H1 (cell line): ENCODE measurements around the gene RBM47. TPM values are rescaled to one million over a fixed set of nuclear protein-coding genes. Genes with fewer than 3 reads are reported as not detected.

ENCODE experiments used
- CTCF ChIA-PET: fragments of 300-600 bp; sonication (Branson Sonifier 250); formaldehyde crosslinking; loops from one replicate; lab custom pipeline; 2021; ENCODE audit not compliant: partially characterized antibody; lab: Charles Lee
- POLR2A ChIA-PET: fragments of 300-600 bp; sonication (Branson Sonifier 250); formaldehyde crosslinking; loops from one replicate; lab custom pipeline; 2021; ENCODE audit warnings: inconsistent platforms; ENCODE audit not compliant: partially characterized antibody; lab: Charles Lee
- DNase-seq, 2 experiments: peaks; one replicate each; pipeline versions ENCODE4 v3.0.0 to v3.0.0-alpha.2; 2010 to 2022; ENCODE audit warnings: low spot score in 2 of 2, low read depth in 1 of 2, mixed read lengths in 1 of 2
- FAIRE-seq: peaks from 2 replicates; lab custom pipeline; 2011; peaks lifted over from hg19 to GRCh38; lab: Jason Lieb, UNC
- H2AFZ ChIP-seq: 2 replicates; pipeline ENCODE4 v1.8.1; 2012; ENCODE audit warnings: low read length, inconsistent platforms
- H2AK5ac ChIP-seq: 2 replicates; pipeline ENCODE4 v1.6.1; 2013; ENCODE audit warnings: low read depth, low read length
- H2BK120ac ChIP-seq: replicated peaks from 2 replicates; pipeline ENCODE3; 2013; ENCODE audit warnings: low read depth, low read length, inconsistent platforms
- H2BK12ac ChIP-seq: 2 replicates; pipeline ENCODE4 v1.6.1; 2013; ENCODE audit warnings: low read depth, low read length
- H2BK15ac ChIP-seq: 2 replicates; pipeline ENCODE4 v1.6.1; 2013; ENCODE audit warnings: low read length
- H2BK20ac ChIP-seq: 2 replicates; pipeline ENCODE4 v1.6.1; 2013; ENCODE audit warnings: low read length
- H2BK5ac ChIP-seq: 2 replicates; pipeline ENCODE4 v1.6.1; 2013; ENCODE audit warnings: low read depth, low read length
- H3K14ac ChIP-seq: 2 replicates; pipeline ENCODE4 v1.6.1; 2013; ENCODE audit warnings: inconsistent platforms; ENCODE audit not compliant: insufficient read length
- H3K18ac ChIP-seq: 2 replicates; pipeline ENCODE4 v1.6.1; 2013; ENCODE audit warnings: low read length; ENCODE audit errors: extremely low read depth
- H3K23ac ChIP-seq: 2 replicates; pipeline ENCODE4 v1.6.1; 2013; ENCODE audit warnings: inconsistent platforms; ENCODE audit not compliant: insufficient read length
- H3K23me2 ChIP-seq: 2 replicates; pipeline ENCODE4 v1.6.1; 2013; ENCODE audit warnings: low read depth, low read length
- H3K27ac ChIP-seq: 2 replicates; pipeline ENCODE4 v1.6.1; 2011; ENCODE audit warnings: low read depth, low read length, inconsistent platforms
- H3K27me3 ChIP-seq, 4 experiments: replicated peaks in 1 of 4; 1 replicate in 1 of 4; 2 replicates in 3 of 4; pipeline versions ENCODE4 v1.6.1 to v1.8.1; 2011 to 2013; ENCODE audit warnings: low read length in 3 of 4, mild to moderate bottlenecking in 3 of 4, inconsistent platforms in 2 of 4, mixed read lengths in 2 of 4, moderate library complexity in 1 of 4; ENCODE audit not compliant: control insufficient read depth in 3 of 4, insufficient read depth in 3 of 4; ENCODE audit errors: extremely low read depth in 1 of 4
- H3K36me3 ChIP-seq, 4 experiments: 2 replicates each; pipeline versions ENCODE4 v1.6.1 to v1.8.1; 2011 to 2013; ENCODE audit warnings: mild to moderate bottlenecking in 4 of 4, low read length in 3 of 4, moderate library complexity in 2 of 4, control low read depth in 1 of 4, inconsistent platforms in 1 of 4; ENCODE audit not compliant: insufficient read depth in 4 of 4, control insufficient read depth in 2 of 4
- H3K4ac ChIP-seq: replicated peaks from 2 replicates; pipeline ENCODE3; 2013; ENCODE audit warnings: low read length, low read depth, mixed read lengths, inconsistent platforms; ENCODE audit not compliant: insufficient read length
- H3K4me1 ChIP-seq, 4 experiments: replicated peaks in 1 of 4; 1 replicate in 1 of 4; 2 replicates in 3 of 4; pipeline versions ENCODE4 v1.6.1 to v1.8.1; 2011 to 2013; ENCODE audit warnings: low read length in 3 of 4, inconsistent platforms in 2 of 4, mixed read lengths in 1 of 4; ENCODE audit not compliant: insufficient read depth in 4 of 4, control insufficient read depth in 3 of 4
- H3K4me2 ChIP-seq, 2 experiments: 2 replicates each; pipeline versions ENCODE4 v1.6.1 to v1.8.1; 2011 to 2013; ENCODE audit warnings: low read depth in 2 of 2, low read length in 2 of 2, control low read depth in 1 of 2, inconsistent platforms in 1 of 2, mild to moderate bottlenecking in 1 of 2; ENCODE audit not compliant: insufficient read depth in 1 of 2
- H3K4me3 ChIP-seq, 4 experiments: fragments of 200-600, 300-600 bp in 1 of 4; sonication (generic), shearing (Covaris generic), sonication (Bioruptor Twin) in 1 of 4; 2 replicates each; pipeline versions ENCODE4 v1.5.1 to v1.8.1; 2011 to 2016; ENCODE audit warnings: low read length in 4 of 4, low read depth in 3 of 4, control low read depth in 2 of 4, inconsistent platforms in 2 of 4, mild to moderate bottlenecking in 2 of 4, mixed read lengths in 1 of 4, moderate library complexity in 1 of 4; ENCODE audit not compliant: insufficient read depth in 2 of 4; ENCODE audit errors: extremely low read depth in 1 of 4
- H3K56ac ChIP-seq: replicated peaks from 2 replicates; pipeline ENCODE3; 2013; ENCODE audit warnings: low read depth, mild to moderate bottlenecking, mixed read lengths, low read length, inconsistent platforms; ENCODE audit not compliant: insufficient read length
- H3K79me1 ChIP-seq: 2 replicates; pipeline ENCODE4 v1.6.1; 2013; ENCODE audit warnings: low read depth, low read length, control low read depth
- H3K79me2 ChIP-seq, 2 experiments: 2 replicates each; pipeline versions ENCODE4 v1.6.1 to v1.8.1; 2012 to 2013; ENCODE audit warnings: low read length in 2 of 2, mild to moderate bottlenecking in 2 of 2, inconsistent platforms in 1 of 2; ENCODE audit not compliant: insufficient read depth in 2 of 2, control insufficient read depth in 1 of 2
- H3K9ac ChIP-seq, 4 experiments: replicated peaks in 1 of 4; 1 replicate in 1 of 4; 2 replicates in 3 of 4; pipeline versions ENCODE4 v1.6.1 to v1.8.1; 2011 to 2013; ENCODE audit warnings: low read depth in 3 of 4, low read length in 3 of 4, control low read depth in 2 of 4, mild to moderate bottlenecking in 2 of 4, moderate library complexity in 2 of 4, inconsistent platforms in 1 of 4; ENCODE audit errors: extremely low read depth in 1 of 4
- H3K9me3 ChIP-seq, 2 experiments: 2 replicates each; pipeline versions ENCODE4 v1.6.1 to v1.8.1; 2012 to 2013; ENCODE audit warnings: mild to moderate bottlenecking in 2 of 2, moderate library complexity in 2 of 2, control low read depth in 1 of 2, inconsistent platforms in 1 of 2, low read depth in 1 of 2, low read length in 1 of 2, mixed read lengths in 1 of 2; ENCODE audit not compliant: insufficient read depth in 2 of 2
- H4K20me1 ChIP-seq, 2 experiments: replicated peaks in 1 of 2; 2 replicates each; pipeline versions ENCODE3 to v1.8.1; 2011 to 2013; ENCODE audit warnings: inconsistent platforms in 2 of 2, low read length in 2 of 2, mild to moderate bottlenecking in 1 of 2; ENCODE audit not compliant: insufficient read depth in 2 of 2, control insufficient read depth in 1 of 2
- H4K5ac ChIP-seq: 2 replicates; pipeline ENCODE4 v1.6.1; 2013; ENCODE audit warnings: low read length, low read depth, mixed read lengths, inconsistent platforms; ENCODE audit not compliant: insufficient read length
- H4K8ac ChIP-seq: 2 replicates; pipeline ENCODE4 v1.8.0; 2013; ENCODE audit warnings: mild to moderate bottlenecking, moderate library complexity, low read length, inconsistent platforms; ENCODE audit not compliant: insufficient read depth; ENCODE audit errors: extremely low read depth
- H4K91ac ChIP-seq: replicated peaks from 2 replicates; pipeline ENCODE3; 2013; ENCODE audit warnings: low read length, mixed read lengths, inconsistent platforms; ENCODE audit not compliant: insufficient read length
- ATF2 ChIP-seq: IDR thresholded peaks from 2 replicates; pipeline ENCODE4 v1.6.1; 2012; ENCODE audit warnings: low read length, inconsistent platforms
- E2F6 ChIP-seq: IDR thresholded peaks from 2 replicates; pipeline ENCODE4 v1.6.1; 2012; ENCODE audit warnings: inconsistent platforms
- EP300 ChIP-seq, 2 experiments: IDR thresholded peaks; 1 replicate in 1 of 2; 2 replicates in 1 of 2; pipeline ENCODE4 v1.6.1; 2011 to 2012; ENCODE audit warnings: low read depth in 2 of 2, low read length in 2 of 2, mild to moderate bottlenecking in 2 of 2, borderline replicate concordance in 1 of 2, inconsistent platforms in 1 of 2, moderate library complexity in 1 of 2
- HDAC2 ChIP-seq, 2 experiments: fragments of 300-600 bp in 1 of 2; sonication (generic) in 1 of 2; IDR thresholded peaks; 2 replicates each; pipeline ENCODE4 v1.6.1; 2011 to 2012; ENCODE audit warnings: low read depth in 2 of 2, low read length in 2 of 2, mild to moderate bottlenecking in 2 of 2, moderate library complexity in 2 of 2, borderline replicate concordance in 1 of 2, inconsistent platforms in 1 of 2
- KDM5A ChIP-seq: fragments of 200-600 bp; IDR thresholded peaks from 2 replicates; pipeline ENCODE4 v1.7.1; 2012; ENCODE audit warnings: mild to moderate bottlenecking, low read length, inconsistent platforms, mixed read lengths
- PHF8 ChIP-seq: fragments of 200-600 bp; sonication (generic); conservative IDR thresholded peaks from 2 replicates; pipeline ENCODE4 v1.7.1; 2012; ENCODE audit warnings: low read depth, mild to moderate bottlenecking, inconsistent platforms, low read length, moderate library complexity
- RFX5 ChIP-seq: IDR thresholded peaks from 2 replicates; pipeline ENCODE4 v1.6.1; 2011; ENCODE audit warnings: low read depth, low read length, improper control_type of control experiment, borderline replicate concordance
- SAP30 ChIP-seq: fragments of 300-600 bp; sonication (generic); IDR thresholded peaks from 2 replicates; pipeline ENCODE4 v1.7.1; 2012; ENCODE audit warnings: low read length, moderate library complexity, mild to moderate bottlenecking, inconsistent platforms; ENCODE audit not compliant: insufficient read depth, insufficient replicate concordance
- SIX5 ChIP-seq: IDR thresholded peaks from 2 replicates; pipeline ENCODE4 v1.6.1; 2011; ENCODE audit warnings: mild to moderate bottlenecking, low read depth, low read length
- SRF ChIP-seq: IDR thresholded peaks from 2 replicates; pipeline ENCODE4 v1.6.1; 2011; ENCODE audit warnings: mild to moderate bottlenecking, low read depth, low read length, moderate library complexity
- TBP ChIP-seq: IDR thresholded peaks from 2 replicates; pipeline ENCODE4 v1.6.1; 2011; ENCODE audit warnings: low read depth, low read length, improper control_type of control experiment
- whole genome bisulfite sequencing, 2 experiments: shearing (Covaris generic) in 1 of 2; methylation state at CpG; one replicate each; pipeline versions ENCODE4 v1.1.6 to v1.1.7; 2013 to 2015; ENCODE audit warnings: low lambda C conversion rate in 2 of 2, mixed read lengths in 2 of 2, inconsistent platforms in 1 of 2, low coverage in 1 of 2, missing lambda C conversion rate in 1 of 2; ENCODE audit not compliant: insufficient replicate concordance in 2 of 2, insufficient coverage in 1 of 2, insufficient read length in 1 of 2; ENCODE audit errors: extremely low coverage in 1 of 2, missing lambda C conversion rate in 1 of 2; 5-methylcytosine and 5-hydroxymethylcytosine counted together
- polyA plus RNA-seq, 7 experiments: library from polyadenylated mRNA; depleted of rRNA in 3 of 7; stranded (reverse) in 5 of 7; unstranded in 2 of 7; fragments of >200 nt in 5 of 7; fragments of 200-250 nt in 2 of 7; gene quantifications; 1 replicate in 5 of 7; 2 replicates in 1 of 7; 4 replicates in 1 of 7; pipeline versions ENCODE4 v1.2.1 to v1.2.3, GENCODE V29; 2011 to 2013; ENCODE audit warnings: missing spikeins in 2 of 7, mixed read lengths in 2 of 7
- total RNA-seq: library from RNA; stranded (reverse); fragmentation: NEBNext Ultra II Directional; extraction: Animal tissue kit (Norgen Biotek cat#: 25700); gene quantifications from 2 replicates; pipeline ENCODE4 v1.2.1, GENCODE V29; 2021

Gene RBM47
- total and polyA plus RNA-seq, 2 of the 8 experiments (the other 6 are each of a cell fraction or from before 2014, with no cell fraction given): 42.8 to 78.9 TPM

GRCh38 chr4:40526741-40527140 lies 102.9 kb downstream of the RBM47 start:
- Histone ChIP-seq H3K4me2 (no peak overlapping the region), H4K20me1 (no peaks in the 10 kb centered on the region), H3K4me1 (peaks cover 0 to 11% (median 3%) of the 10 kb centered on the region in 4 experiments; a peak in 4 of 7 replicates), H3K14ac (no peak overlapping the region), H3K79me1 (no peaks in the 10 kb centered on the region), H3K56ac (no peak overlapping the region), H2BK15ac (no peak overlapping the region), H3K27ac (no peak overlapping the region), H2BK20ac (no peak overlapping the region), H3K36me3 (no peaks in the 10 kb centered on the region), H4K91ac (no peak overlapping the region), H3K9me3 (no peaks in the 10 kb centered on the region), H2BK120ac (no peak overlapping the region), H3K27me3 (no peaks in the 10 kb centered on the region), H4K5ac (no peak overlapping the region), H3K23me2 (no peaks in the 10 kb centered on the region), H3K23ac (no peak overlapping the region), H2AFZ (no peak overlapping the region), H3K4ac (no peak overlapping the region), H3K18ac (no peak overlapping the region), H3K9ac (no peak overlapping the region), H2AK5ac (no peak overlapping the region), H3K4me3 (no peak overlapping the region), H4K8ac (no peak overlapping the region), H3K79me2 (peaks cover 0 to 2% of the 10 kb centered on the region in 2 experiments; a peak in 1 of 4 replicates), H2BK12ac (no peak overlapping the region), H2BK5ac (no peak overlapping the region)
- ChIA-PET POLR2A (no interaction called here), CTCF (interaction anchor here (0.7 to 1.4 kb wide), 2 partner anchors 12 to 42 kb away, joined by 3 to 4 read pairs; no protein-coding TSS in a partner anchor)
- 69% methylated on average over 1 of the region's 1 CpG; no CpG with 5 or more reads in 1 of the 2 experiments for WGBS, 2 experiments
- DNase-seq: no peak
- FAIRE-seq: no peak
- TF ChIP-seq KDM5A (no peak), HDAC2 (IDR thresholded peaks at IDR 0.05; ENCODE audit: borderline replicate concordance in 1 of 2, low read depth in 2 of 2, low read length in 2 of 2) (no peak), E2F6 (no peak), SRF (no peak), TBP (no peak), PHF8 (no peak), EP300 (IDR thresholded peaks at IDR 0.05; ENCODE audit: borderline replicate concordance in 1 of 2, low read depth in 2 of 2, low read length in 2 of 2) (no peak), RFX5 (no peak), SIX5 (no peak), SAP30 (no peak), ATF2 (no peak)
